PC-9 (cell line): ENCODE data around the gene TAF7. TPM values are rescaled to one million over a fixed set of nuclear protein-coding genes. Genes with fewer than 3 reads are reported as not detected.

Experiments used
- BruUV-seq: library from RNA; stranded (reverse); fragments of 400-500 nt; replicated peaks from 2 replicates; lab custom pipeline; 2021; lab: Mats Ljungman, UMichigan
- CTCF ChIA-PET: fragments of 300-600 bp; sonication (Branson Sonifier 250); formaldehyde crosslinking; loops from one replicate; lab custom pipeline; 2022; ENCODE audit warnings: antibody characterized with exemption; lab: Charles Lee
- POLR2A ChIA-PET: fragments of 300-600 bp; sonication (Branson Sonifier 250); formaldehyde crosslinking; loops from one replicate; lab custom pipeline; 2022; ENCODE audit warnings: antibody characterized with exemption; ENCODE audit not compliant: unreplicated experiment; lab: Charles Lee
- DNase-seq, 2 experiments: peaks; one replicate each; pipeline versions ENCODE4 v3.0.0 to v3.0.0-alpha.2; 2015 to 2022; ENCODE audit warnings: mixed read lengths in 1 of 2
- H2AFZ ChIP-seq: fragments of 200-600 bp; sonication (generic); 2 replicates; pipeline ENCODE4 v1.8.1; 2017; ENCODE audit warnings: antibody characterized with exemption
- H3F3A ChIP-seq: fragments of 200-600 bp; sonication (generic); 2 replicates; pipeline ENCODE4 v1.8.1; 2017; ENCODE audit warnings: antibody characterized with exemption, mild to moderate bottlenecking, low read depth; ENCODE audit not compliant: insufficient read depth
- H3K27ac ChIP-seq: fragments of 200-600 bp; sonication (generic); 2 replicates; pipeline ENCODE4 v1.6.1; 2016; ENCODE audit warnings: mixed run types
- H3K27me3 ChIP-seq: fragments of 200-600 bp; sonication (generic); 2 replicates; pipeline ENCODE4 v1.6.1; 2016; ENCODE audit warnings: low read depth, mixed run types; ENCODE audit not compliant: insufficient read depth
- H3K36me3 ChIP-seq: fragments of 200-600 bp; sonication (generic); 2 replicates; pipeline ENCODE4 v1.6.1; 2016; ENCODE audit warnings: low read depth, mixed run types
- H3K4me1 ChIP-seq: fragments of 200-600 bp; sonication (generic); replicated peaks from 2 replicates; pipeline ENCODE4 v1.6.1; 2016; ENCODE audit warnings: mixed run types; ENCODE audit not compliant: insufficient read depth
- H3K4me2 ChIP-seq: fragments of 200-600 bp; sonication (generic); 2 replicates; pipeline ENCODE4 v1.6.1; 2017; ENCODE audit warnings: mixed run types
- H3K4me3 ChIP-seq: fragments of 200-600 bp; sonication (generic); 2 replicates; pipeline ENCODE4 v1.6.1; 2016; ENCODE audit warnings: mixed run types
- H3K79me2 ChIP-seq: fragments of 200-600 bp; sonication (generic); 2 replicates; pipeline ENCODE4 v1.6.1; 2017; ENCODE audit warnings: low read depth, mixed run types
- H3K9me2 ChIP-seq: fragments of 200-600 bp; sonication (generic); 2 replicates; pipeline ENCODE4 v1.8.1; 2017; ENCODE audit warnings: mild to moderate bottlenecking; ENCODE audit not compliant: insufficient read depth
- H3K9me3 ChIP-seq: fragments of 200-600 bp; sonication (generic); 2 replicates; pipeline ENCODE4 v1.8.1; 2016; ENCODE audit warnings: low read depth; ENCODE audit not compliant: insufficient read depth
- H4K20me1 ChIP-seq: fragments of 200-600 bp; sonication (generic); 2 replicates; pipeline ENCODE4 v1.8.1; 2017; ENCODE audit not compliant: insufficient read depth
- CTCF ChIP-seq: fragments of 200-600 bp; sonication (generic); conservative IDR thresholded peaks from 2 replicates; pipeline ENCODE4 v1.6.1; 2017; ENCODE audit warnings: mixed run types, antibody characterized with exemption, mild to moderate bottlenecking, moderate library complexity
- EZH2 ChIP-seq: fragments of 200-600 bp; sonication (generic); IDR thresholded peaks from 2 replicates; pipeline ENCODE4 v1.8.0; 2017; ENCODE audit warnings: antibody characterized with exemption, low read depth
- intact Hi-C: fragments of 100-400 bp; cut with micrococcal nuclease; formaldehyde crosslinking; loops from one replicate; pipeline ENCODE4 v1.10.0; 2022; ENCODE audit not compliant: unreplicated experiment
- total RNA-seq: library from RNA; stranded (reverse); gene quantifications from 2 replicates; pipeline ENCODE4 v1.2.3, GENCODE V29; 2021

Gene TAF7
- total RNA-seq, 1 experiment from 2014 or later = 57.6 TPM

GRCh38 chr5:141328231-141328630 lies 7.6 kb upstream of the TAF7 start:
- no peaks in the 10 kb centered on the region for H3F3A ChIP-seq
- no peaks in the 10 kb centered on the region for H4K20me1 ChIP-seq
- H3K27me3 ChIP-seq = no peaks in the 10 kb centered on the region; the same call in 1 of the 2 replicates
- H3K4me2 ChIP-seq = no peak overlapping the region
- no peak overlapping the region for H3K4me3 ChIP-seq
- no peaks in the 10 kb centered on the region for H3K9me2 ChIP-seq
- no peaks in the 10 kb centered on the region for H3K4me1 ChIP-seq
- TF ChIP-seq EZH2 (no peak), CTCF (no peak)
- no TSS peak for BruUV-seq
- no peaks in the 10 kb centered on the region for H3K79me2 ChIP-seq
- no peak overlapping the region for H3K27ac ChIP-seq
- CTCF ChIA-PET = no interaction called here
- DNase-seq = no peak
- POLR2A ChIA-PET = no interaction called here
- H2AFZ ChIP-seq = no peak overlapping the region
- no peaks in the 10 kb centered on the region for H3K36me3 ChIP-seq
- no peaks in the 10 kb centered on the region for H3K9me3 ChIP-seq
- intact Hi-C loops = loop anchor here (5.0 to 10.0 kb wide), 3 partner anchors 87 to 234 kb away; partner anchors contain the start of genes PCDHGA10 and PCDHGB7

GRCh38 chr5:141326088-141326854 lies 5.7 kb upstream of the TAF7 start:
- CTCF ChIA-PET = no interaction called here
- no peaks in the 10 kb centered on the region for H4K20me1 ChIP-seq
- H3K27ac ChIP-seq = no peak overlapping the region
- H2AFZ ChIP-seq = peak overlapping the region; percentile 77
- intact Hi-C loops = loop anchor here (5.0 to 10.0 kb wide), 3 partner anchors 89 to 236 kb away; partner anchors contain the start of genes PCDHGA10 and PCDHGB7
- peaks cover 19% of the 10 kb centered on the region for H3K9me3 ChIP-seq
- peak overlapping the region; percentile 60 for H3K4me2 ChIP-seq
- POLR2A ChIA-PET = no interaction called here
- 0 out of 2 replicates have a peak, but pooled peaks cover 4% of the 10 kb centered on the region for H3K36me3 ChIP-seq
- BruUV-seq = no TSS peak
- no peaks in the 10 kb centered on the region for H3K79me2 ChIP-seq
- H3K9me2 ChIP-seq = no peaks in the 10 kb centered on the region
- H3F3A ChIP-seq = peaks cover 7% of the 10 kb centered on the region; the same call in 1 of the 2 replicates
- no peaks in the 10 kb centered on the region; the same call in 1 of the 2 replicates for H3K27me3 ChIP-seq
- DNase-seq = peak; percentile 45 to 56
- H3K4me1 ChIP-seq = 0 out of 2 replicates have a peak, but pooled peaks cover 2% of the 10 kb centered on the region
- TF ChIP-seq EZH2 (no peak), CTCF (peak; percentile 55; the same call in 1 of the 2 replicates)
- peak overlapping the region; percentile 23; the same call in 1 of the 2 replicates for H3K4me3 ChIP-seq

- H3K9me2 ChIP-seq = no peaks in the 10 kb centered on the region
- no peak for DNase-seq
- CTCF ChIA-PET = no interaction called here
- H3F3A ChIP-seq = peaks cover 36% of the 10 kb centered on the region
- no peak overlapping the region for H3K4me2 ChIP-seq
- H3K27me3 ChIP-seq = peaks cover 6% of the 10 kb centered on the region; the same call in 1 of the 2 replicates
- peaks cover 25% of the 10 kb centered on the region for H3K79me2 ChIP-seq
- peaks cover 29% of the 10 kb centered on the region for H3K36me3 ChIP-seq
- no peak overlapping the region for H2AFZ ChIP-seq
- no TSS peak for BruUV-seq
- TF ChIP-seq CTCF = no peak
- no peak for TF ChIP-seq EZH2
- POLR2A ChIA-PET = no interaction called here
- no peak overlapping the region for H3K4me3 ChIP-seq
- no peaks in the 10 kb centered on the region for H4K20me1 ChIP-seq
- intact Hi-C loops = loop anchor here (10.0 kb wide), 2 partner anchors 93 to 203 kb away; partner anchors contain the start of genes PCDHGA10 and PCDHGB7
- H3K27ac ChIP-seq = no peak overlapping the region
- H3K4me1 ChIP-seq = 0 out of 2 replicates have a peak, but pooled peaks cover 5% of the 10 kb centered on the region
- peaks cover 52% of the 10 kb centered on the region for H3K9me3 ChIP-seq
These were observed 1.7 kb upstream of the TAF7 start for GRCh38 chr5:141322261-141322660.
